Endodermal cell (in vitro differentiated cells): Measurements from ENCODE around the gene IDNK. TPM values are rescaled to one million over a fixed set of nuclear protein-coding genes. Genes with fewer than 3 reads are reported as not detected.

Source experiments
- DNase-seq: peaks from one replicate; pipeline ENCODE4 v3.0.0-alpha.2; 2017
- H3K27ac ChIP-seq: 2 replicates; pipeline ENCODE4 v1.5.1; 2013; ENCODE audit warnings: mild to moderate bottlenecking, low read depth, low read length, moderate library complexity
- H3K27me3 ChIP-seq: 2 replicates; pipeline ENCODE4 v1.6.1; 2013; ENCODE audit warnings: mild to moderate bottlenecking, low read length, moderate library complexity; ENCODE audit not compliant: insufficient read depth, control insufficient read depth, poor library complexity, severe bottlenecking
- H3K36me3 ChIP-seq: 2 replicates; pipeline ENCODE4 v1.7.0; 2013; ENCODE audit warnings: mild to moderate bottlenecking, low read length, moderate library complexity; ENCODE audit not compliant: control insufficient read depth, insufficient read depth
- H3K4me1 ChIP-seq: one replicate; pipeline ENCODE4 v1.7.0; 2013; ENCODE audit warnings: low read length; ENCODE audit not compliant: control insufficient read depth, insufficient read depth
- H3K4me3 ChIP-seq: 2 replicates; pipeline ENCODE4 v1.5.1; 2013; ENCODE audit warnings: mild to moderate bottlenecking, low read length, moderate library complexity
- H3K9ac ChIP-seq: 2 replicates; pipeline ENCODE4 v1.6.1; 2013; ENCODE audit warnings: mild to moderate bottlenecking, low read length, moderate library complexity; ENCODE audit not compliant: poor library complexity, severe bottlenecking; ENCODE audit errors: extremely low read depth
- H3K9me3 ChIP-seq: 2 replicates; pipeline ENCODE4 v1.6.1; 2013; ENCODE audit warnings: mild to moderate bottlenecking, low read length, moderate library complexity; ENCODE audit not compliant: control insufficient read depth
- H3K27ac Mint-ChIP-seq: 2 replicates; pipeline ENCODE4 v1.8.0; 2020; ENCODE audit warnings: mixed read lengths
- H3K27me3 Mint-ChIP-seq: 2 replicates; pipeline ENCODE4 v1.8.0; 2021; ENCODE audit warnings: mild to moderate bottlenecking, mixed read lengths; ENCODE audit not compliant: insufficient read depth
- H3K36me3 Mint-ChIP-seq: 2 replicates; pipeline ENCODE4 v1.8.0; 2020; ENCODE audit warnings: low read depth, mixed read lengths
- H3K4me1 Mint-ChIP-seq: 2 replicates; pipeline ENCODE4 v1.8.0; 2020; ENCODE audit warnings: mixed read lengths
- H3K4me3 Mint-ChIP-seq: 2 replicates; pipeline ENCODE4 v1.8.0; 2020; ENCODE audit warnings: mild to moderate bottlenecking, moderate library complexity, mixed read lengths
- H3K9me3 Mint-ChIP-seq: 2 replicates; pipeline ENCODE4 v1.8.0; 2020; ENCODE audit warnings: mild to moderate bottlenecking, mixed read lengths
- WGBS, 2 experiments: methylation state at CpG; one replicate each; pipeline versions ENCODE4 v1.1.5 to v1.1.7; 2013; ENCODE audit warnings: missing lambda C conversion rate in 2 of 2, mixed read lengths in 1 of 2; ENCODE audit not compliant: insufficient coverage in 1 of 2, insufficient read length in 1 of 2; 5-methylcytosine and 5-hydroxymethylcytosine counted together
- total RNA-seq, 2 donors: library from RNA; stranded (reverse); fragmentation: NEBNext Ultra II Directional in 1 of 2; extraction: Animal tissue kit (Norgen Biotek cat#: 25700) in 1 of 2; gene quantifications; 2 replicates in 1 of 2; 3 replicates in 1 of 2; pipeline ENCODE4 v1.2.1, GENCODE V29; 2021
- TF ChIP-seq, protein P1 (sequence below): fragments of 200-600 bp; sonication (generic); conservative IDR thresholded peaks from 2 replicates; pipeline ENCODE4 v1.5.0; 2021; ENCODE audit warnings: antibody characterized with exemption, mild to moderate bottlenecking

The IDNK gene
- total RNA-seq, 2 donors from 2014 or later, result 1.6 TPM

- Mint-ChIP-seq H3K9me3 (no peaks in the 10 kb centered on the region), H3K4me3 (no peak overlapping the region), H3K36me3 (no peaks in the 10 kb centered on the region), H3K27ac (no peak overlapping the region), H3K4me1 (peaks cover 3% of the 10 kb centered on the region), H3K27me3 (no peaks in the 10 kb centered on the region)
- Histone ChIP-seq H3K27ac (no peak overlapping the region), H3K36me3 (no peaks in the 10 kb centered on the region), H3K27me3 (no peaks in the 10 kb centered on the region), H3K4me3 (no peak overlapping the region), H3K9me3 (no peaks in the 10 kb centered on the region), H3K4me1 (no peaks in the 10 kb centered on the region), H3K9ac (no peak overlapping the region)
- DNase-seq, result peak; percentile 89
- 15 to 35% methylated on average over 1 to 5 of the region's 5 CpGs for WGBS, 2 experiments
- TF ChIP-seq, protein P1, sequence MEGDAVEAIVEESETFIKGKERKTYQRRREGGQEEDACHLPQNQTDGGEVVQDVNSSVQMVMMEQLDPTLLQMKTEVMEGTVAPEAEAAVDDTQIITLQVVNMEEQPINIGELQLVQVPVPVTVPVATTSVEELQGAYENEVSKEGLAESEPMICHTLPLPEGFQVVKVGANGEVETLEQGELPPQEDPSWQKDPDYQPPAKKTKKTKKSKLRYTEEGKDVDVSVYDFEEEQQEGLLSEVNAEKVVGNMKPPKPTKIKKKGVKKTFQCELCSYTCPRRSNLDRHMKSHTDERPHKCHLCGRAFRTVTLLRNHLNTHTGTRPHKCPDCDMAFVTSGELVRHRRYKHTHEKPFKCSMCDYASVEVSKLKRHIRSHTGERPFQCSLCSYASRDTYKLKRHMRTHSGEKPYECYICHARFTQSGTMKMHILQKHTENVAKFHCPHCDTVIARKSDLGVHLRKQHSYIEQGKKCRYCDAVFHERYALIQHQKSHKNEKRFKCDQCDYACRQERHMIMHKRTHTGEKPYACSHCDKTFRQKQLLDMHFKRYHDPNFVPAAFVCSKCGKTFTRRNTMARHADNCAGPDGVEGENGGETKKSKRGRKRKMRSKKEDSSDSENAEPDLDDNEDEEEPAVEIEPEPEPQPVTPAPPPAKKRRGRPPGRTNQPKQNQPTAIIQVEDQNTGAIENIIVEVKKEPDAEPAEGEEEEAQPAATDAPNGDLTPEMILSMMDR, result peak; percentile 89
Observed at GRCh38 chr9:83596899-83597504, 25.9 kb upstream of the IDNK start.

- H3K4me3 Mint-ChIP-seq, result no peak overlapping the region
Observed at GRCh38 chr9:83598487-83598886, 24.5 kb upstream of the IDNK start.

DNA sequence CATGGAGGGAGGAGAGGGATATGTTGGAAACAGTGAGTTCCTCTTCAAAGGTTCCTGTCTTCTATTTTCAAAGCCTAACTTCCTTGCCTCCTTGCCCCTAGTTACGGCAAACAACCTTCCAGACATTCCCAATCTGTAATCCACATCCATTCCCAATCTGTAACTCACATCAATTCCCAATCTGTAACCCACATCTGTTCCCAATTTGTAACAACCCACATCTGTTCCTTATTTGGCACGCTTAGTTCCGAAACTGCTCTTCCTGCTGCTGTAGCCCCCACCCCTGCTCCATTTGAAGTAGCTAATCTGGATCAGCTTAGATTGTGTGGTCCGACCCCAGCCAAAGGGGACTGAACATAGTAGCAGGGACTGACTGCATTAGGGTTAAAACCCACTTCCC lies 23.9 kb upstream of the IDNK start:
- Histone ChIP-seq H3K36me3 (no peaks in the 10 kb centered on the region), H3K4me1 (no peaks in the 10 kb centered on the region), H3K27me3 (no peaks in the 10 kb centered on the region), H3K9ac (no peak overlapping the region), H3K4me3 (no peak overlapping the region), H3K27ac (no peak overlapping the region), H3K9me3 (no peaks in the 10 kb centered on the region)
- WGBS, 2 experiments, result 93 to 94% methylated on average over 3 to 4 of the region's 4 CpGs
- Mint-ChIP-seq H3K9me3 (no peaks in the 10 kb centered on the region), H3K4me3 (no peak overlapping the region), H3K4me1 (peaks cover 3% of the 10 kb centered on the region), H3K27me3 (no peaks in the 10 kb centered on the region), H3K27ac (no peak overlapping the region), H3K36me3 (no peaks in the 10 kb centered on the region)
- no peak for DNase-seq
- TF ChIP-seq, protein P1, result no peak

More at GRCh38 chr9:83598487-83598886, 24.5 kb upstream of the IDNK start:
- H3K9me3 ChIP-seq, result no peaks in the 10 kb centered on the region
- no peaks in the 10 kb centered on the region for H3K9me3 Mint-ChIP-seq
- TF ChIP-seq, protein P1, result no peak
- H3K27me3 ChIP-seq, result no peaks in the 10 kb centered on the region
- no peak for DNase-seq
- peaks cover 3% of the 10 kb centered on the region for H3K4me1 Mint-ChIP-seq
- WGBS, 2 experiments, result 100% methylated on average over 1 of the region's 1 CpG; no CpG with 5 or more reads in 1 of the 2 experiments
- no peak overlapping the region for H3K27ac Mint-ChIP-seq
- H3K4me1 ChIP-seq, result no peaks in the 10 kb centered on the region
- no peaks in the 10 kb centered on the region for H3K27me3 Mint-ChIP-seq
- no peak overlapping the region for H3K27ac ChIP-seq
- H3K36me3 ChIP-seq, result no peaks in the 10 kb centered on the region
- no peak overlapping the region for H3K4me3 ChIP-seq
- H3K36me3 Mint-ChIP-seq, result no peaks in the 10 kb centered on the region
- H3K9ac ChIP-seq, result no peak overlapping the region
